SK-N-SH (cell line): ENCODE data around the gene RASSF1. TPM values are rescaled to one million over a fixed set of nuclear protein-coding genes. Genes with fewer than 3 reads are reported as not detected.
A peak's percentile ranks its signal among the peaks of the same experiment; 100 is the strongest.

Experiments
- CTCF ChIA-PET: fragments of 300-600, 350-600 bp; formaldehyde crosslinking; extraction: SDS; loops from one replicate; lab custom pipeline; 2021; lab: Yijun Ruan, JAX
- POLR2A ChIA-PET: fragments of 350-600 bp; sonication (Branson Sonifier 250); formaldehyde crosslinking; extraction: SDS; loops from one replicate; lab custom pipeline; 2020; ENCODE audit warnings: antibody characterized with exemption, inconsistent platforms; lab: Yijun Ruan, JAX
- DNase-seq: peaks from one replicate; pipeline ENCODE4 v3.0.0; 2012
- H2AFZ ChIP-seq: fragments of 200-600 bp; sonication (generic); 2 replicates; pipeline ENCODE4 v1.8.1; 2016; ENCODE audit warnings: antibody characterized with exemption, mild to moderate bottlenecking, low read depth
- H3F3A ChIP-seq: fragments of 200-600 bp; sonication (generic); replicated peaks from 2 replicates; pipeline ENCODE3; 2016; ENCODE audit warnings: antibody characterized with exemption, mild to moderate bottlenecking; ENCODE audit not compliant: insufficient read depth
- H3K27ac ChIP-seq, 2 experiments: fragments of 200-500 bp in 1 of 2; fragments of 200-600 bp in 1 of 2; sonication (Bioruptor generic) in 1 of 2; sonication (generic), shearing (Covaris generic) in 1 of 2; 2 replicates each; pipeline versions ENCODE4 v1.5.1 to v1.6.1; 2014 to 2016; ENCODE audit warnings: low read depth in 2 of 2, inconsistent platforms in 1 of 2, low read length in 1 of 2, mild to moderate bottlenecking in 1 of 2, mixed read lengths in 1 of 2
- H3K27me3 ChIP-seq: fragments of 200-600 bp; sonication (generic), shearing (Covaris generic); 2 replicates; pipeline ENCODE4 v1.6.1; 2016; ENCODE audit warnings: mixed run types; ENCODE audit not compliant: insufficient read depth
- H3K36me3 ChIP-seq, 2 experiments: fragments of 200-500 bp in 1 of 2; fragments of 200-600 bp in 1 of 2; sonication (Bioruptor generic) in 1 of 2; sonication (generic) in 1 of 2; replicated peaks in 1 of 2; 2 replicates each; pipeline versions ENCODE3 to v1.5.1; 2014 to 2016; ENCODE audit warnings: low read length in 1 of 2, mild to moderate bottlenecking in 1 of 2; ENCODE audit not compliant: insufficient read depth in 2 of 2, control insufficient read depth in 1 of 2
- H3K4me1 ChIP-seq, 2 experiments: fragments of 200-500 bp in 1 of 2; fragments of 200-600 bp in 1 of 2; sonication (Bioruptor generic) in 1 of 2; sonication (generic), shearing (Covaris generic) in 1 of 2; 2 replicates each; pipeline versions ENCODE4 v1.5.1 to v1.6.1; 2014 to 2016; ENCODE audit warnings: low read depth in 1 of 2, low read length in 1 of 2, mixed run types in 1 of 2; ENCODE audit not compliant: insufficient read depth in 2 of 2, control insufficient read depth in 1 of 2
- H3K4me2 ChIP-seq: fragments of 200-600 bp; sonication (generic), shearing (Covaris generic); 2 replicates; pipeline ENCODE4 v1.6.1; 2017; ENCODE audit warnings: mixed run types
- H3K4me3 ChIP-seq, 2 experiments: fragments of 200-500 bp in 1 of 2; fragments of 200-600 bp in 1 of 2; sonication (Bioruptor generic) in 1 of 2; sonication (generic), shearing (Covaris generic) in 1 of 2; 2 replicates each; pipeline versions ENCODE4 v1.5.1 to v1.8.1; 2014 to 2016; ENCODE audit warnings: low read depth in 2 of 2, inconsistent platforms in 1 of 2, low read length in 1 of 2, mild to moderate bottlenecking in 1 of 2, mixed read lengths in 1 of 2, moderate library complexity in 1 of 2
- H3K79me2 ChIP-seq: fragments of 200-600 bp; sonication (generic); 2 replicates; pipeline ENCODE4 v1.8.1; 2017; ENCODE audit warnings: mild to moderate bottlenecking; ENCODE audit not compliant: insufficient read depth
- H3K9ac ChIP-seq: fragments of 200-600 bp; sonication (generic); 2 replicates; pipeline ENCODE4 v1.6.1; 2017; ENCODE audit warnings: mixed run types
- H3K9me2 ChIP-seq: fragments of 200-600 bp; sonication (generic); 2 replicates; pipeline ENCODE4 v1.6.1; 2017; ENCODE audit warnings: mixed run types
- H3K9me3 ChIP-seq: fragments of 200-600 bp; sonication (generic); 2 replicates; pipeline ENCODE4 v1.6.1; 2017; ENCODE audit warnings: mixed run types, mild to moderate bottlenecking, moderate library complexity
- H4K20me1 ChIP-seq: fragments of 200-600 bp; sonication (generic); 2 replicates; pipeline ENCODE4 v1.6.1; 2017; ENCODE audit warnings: mild to moderate bottlenecking, mixed run types; ENCODE audit not compliant: insufficient read depth
- CHD2 ChIP-seq: fragments of 150-350 bp; IDR thresholded peaks from 2 replicates; pipeline ENCODE4 v1.6.1; 2018; ENCODE audit warnings: low read length; ENCODE audit not compliant: partially characterized antibody
- EP300 ChIP-seq, 2 experiments: IDR thresholded peaks; 2 replicates each; pipeline versions ENCODE4 v1.4.0 to v1.6.1; 2012; ENCODE audit warnings: borderline replicate concordance in 1 of 2, low read depth in 1 of 2, low read length in 1 of 2
- FOSL2 ChIP-seq: IDR thresholded peaks from 2 replicates; pipeline ENCODE4 v1.4.0; 2012; ENCODE audit warnings: low read depth, mild to moderate bottlenecking, moderate library complexity, borderline replicate concordance
- FOXJ3 ChIP-seq: sonication (generic); formaldehyde crosslinking; IDR thresholded peaks from 2 replicates; pipeline ENCODE4 v1.5.1; 2020; ENCODE audit warnings: mild to moderate bottlenecking, missing genetic modification reagents
- GABPA ChIP-seq: IDR thresholded peaks from 2 replicates; pipeline ENCODE4 v1.4.0; 2012; ENCODE audit warnings: low read depth, mild to moderate bottlenecking
- GATA2 ChIP-seq: sonication (generic); formaldehyde crosslinking; IDR thresholded peaks from 2 replicates; pipeline ENCODE4 v1.5.0; 2020; ENCODE audit warnings: mild to moderate bottlenecking, missing genetic modification reagents
- MAX ChIP-seq: IDR thresholded peaks from 2 replicates; pipeline ENCODE4 v1.4.0; 2012; ENCODE audit warnings: low read depth
- MEF2A ChIP-seq: IDR thresholded peaks from 2 replicates; pipeline ENCODE4 v1.4.0; 2012; ENCODE audit warnings: low read depth, borderline replicate concordance
- MXI1 ChIP-seq: IDR thresholded peaks from 2 replicates; pipeline ENCODE4 v1.6.1; 2012; ENCODE audit warnings: mild to moderate bottlenecking, low read depth, low read length, improper control_type of control experiment
- NFIC ChIP-seq: IDR thresholded peaks from 2 replicates; pipeline ENCODE4 v1.4.0; 2012; ENCODE audit warnings: borderline replicate concordance
- NRF1 ChIP-seq: IDR thresholded peaks from 2 replicates; pipeline ENCODE4 v1.6.1; 2012; ENCODE audit warnings: low read depth, mild to moderate bottlenecking, low read length
- PBX3 ChIP-seq: IDR thresholded peaks from 2 replicates; pipeline ENCODE4; 2012
- RAD21 ChIP-seq: IDR thresholded peaks from 2 replicates; pipeline ENCODE4 v1.6.1; 2012; ENCODE audit warnings: mild to moderate bottlenecking, low read length
- RFX5 ChIP-seq: IDR thresholded peaks from 2 replicates; pipeline ENCODE4 v1.6.1; 2012; ENCODE audit warnings: mild to moderate bottlenecking, improper control_type of control experiment, low read length
- SMC3 ChIP-seq: IDR thresholded peaks from 2 replicates; pipeline ENCODE4 v1.6.1; 2012; ENCODE audit warnings: low read depth, low read length, improper control_type of control experiment
- TAF1 ChIP-seq: IDR thresholded peaks from 2 replicates; pipeline ENCODE4 v1.6.1; 2012; ENCODE audit warnings: low read depth, mild to moderate bottlenecking, low read length, moderate library complexity, borderline replicate concordance
- TCF12 ChIP-seq: IDR thresholded peaks from 2 replicates; pipeline ENCODE4 v1.4.0; 2012
- USF1 ChIP-seq: IDR thresholded peaks from 2 replicates; pipeline ENCODE4 v1.4.0; 2012; ENCODE audit warnings: low read depth, borderline replicate concordance
- YY1 ChIP-seq: IDR thresholded peaks from 2 replicates; pipeline ENCODE4 v1.4.0; 2012; ENCODE audit warnings: low read depth, mild to moderate bottlenecking
- ZBTB33 ChIP-seq: IDR thresholded peaks from 2 replicates; pipeline ENCODE4 v1.4.0; 2012; ENCODE audit warnings: low read depth, borderline replicate concordance
- WGBS: methylation state at CpG from one replicate; pipeline ENCODE4 v1.1.6; 2017; ENCODE audit warnings: low lambda C conversion rate; 5-methylcytosine and 5-hydroxymethylcytosine counted together
- polyA plus RNA-seq, 3 experiments: library from polyadenylated mRNA; depleted of rRNA; stranded (reverse); fragments of >200 nt; gene quantifications; 2 replicates each; pipeline ENCODE4 v1.2.3, GENCODE V29; 2012

The RASSF1 gene
- polyA plus RNA-seq, 1 of the 3 experiments (the other 2 are of a cell fraction): 28.1 TPM

GRCh38 chr3:50359760-50360110 is 19.1 kb upstream of the RASSF1 start:
- DNase-seq: no peak
- peak overlapping the region; percentile 77 to 95; a peak in 3 of 4 replicates for H3K4me3 ChIP-seq
- TF ChIP-seq TCF12: no peak
- TF ChIP-seq MEF2A: no peak
- TF ChIP-seq PBX3: no peak
- TF ChIP-seq RAD21: no peak
- TF ChIP-seq GATA2 (CRISPR knock-in tag): no peak
- TF ChIP-seq CHD2: no peak
- no peak for TF ChIP-seq YY1
- no peak for TF ChIP-seq ZBTB33
- TF ChIP-seq NFIC: no peak
- no peak for TF ChIP-seq MXI1
- TF ChIP-seq, all 33 proteins: peak for 0
- H2AFZ ChIP-seq: peak overlapping the region; percentile 92
- no peaks in the 10 kb centered on the region for H3F3A ChIP-seq
- peaks cover 8 to 49% of the 10 kb centered on the region in 2 experiments; a peak in 2 of 4 replicates for H3K4me1 ChIP-seq
- WGBS: 25% methylated on average over 8 of the region's 8 CpGs
- no peaks in the 10 kb centered on the region for H3K9me2 ChIP-seq
- peaks cover 18 to 28% of the 10 kb centered on the region in 2 experiments for H3K36me3 ChIP-seq
- no peaks in the 10 kb centered on the region for H3K9me3 ChIP-seq
- H3K79me2 ChIP-seq: peaks cover 46% of the 10 kb centered on the region
- ChIA-PET POLR2A (interaction anchor here (0.9 to 1.6 kb wide), 4 partner anchors 8 to 71 kb away, joined by 3 to 11 read pairs (median 4); partner anchors contain the start of genes CYB561D2 and NPRL2), CTCF (interaction anchor here (0.8 to 0.9 kb wide), 2 partner anchors 29 to 31 kb away, joined by 3 read pairs; no protein-coding TSS in a partner anchor)
- H3K27me3 ChIP-seq: no peaks in the 10 kb centered on the region
- peak overlapping the region; percentile 94 for H3K4me2 ChIP-seq
- H4K20me1 ChIP-seq: peaks cover 40% of the 10 kb centered on the region
- H3K9ac ChIP-seq: no peak overlapping the region
- H3K27ac ChIP-seq: peak overlapping the region in 1 of 2 experiments; percentile 76; a peak in 2 of 4 replicates

- CTCF ChIA-PET: interaction anchor here (0.8 to 0.9 kb wide), 2 partner anchors 30 to 31 kb away, joined by 3 read pairs; no protein-coding TSS in a partner anchor
- peak within 1 kb of the TSS; percentile 77 to 95 for H3K4me3 ChIP-seq
- peak; percentile 91 for TF ChIP-seq GABPA
- peak; percentile 47; the same call in 1 of the 2 replicates for TF ChIP-seq USF1
- TF ChIP-seq FOSL2: no peak
- TF ChIP-seq EP300 (IDR thresholded peaks at IDR 0.05; ENCODE audit: borderline replicate concordance in 1 of 2, low read depth in 1 of 2, low read length in 1 of 2): no peak; a peak in 1 of 4 replicates
- TF ChIP-seq SMC3: no peak
- peak; percentile 65; the same call in 1 of the 2 replicates for TF ChIP-seq ZBTB33
- TF ChIP-seq NRF1: peak; percentile 92
- peak; percentile 62 for TF ChIP-seq TAF1
- peak; percentile 32; the same call in 1 of the 2 replicates for TF ChIP-seq MXI1
- peak; percentile 38 for TF ChIP-seq MAX
- TF ChIP-seq YY1: no peak
- TF ChIP-seq RFX5: no peak
- peak; percentile 84 for TF ChIP-seq FOXJ3 (CRISPR knock-in tag)
Measured at GRCh38 chr3:50358911-50359759, 18.5 kb upstream of the RASSF1 start, which contains the start of gene TMEM115. TMEM115 (minus strand) TSS chr3:50359521; CDS start chr3:50359063, 458 bp downstream.

More at GRCh38 chr3:50358911-50359759, 18.5 kb upstream of the RASSF1 start, which contains the start of gene TMEM115:
- no peaks in the 10 kb centered on the region for H3K27me3 ChIP-seq
- peaks cover 8 to 49% of the 10 kb centered on the region in 2 experiments; a peak in 2 of 4 replicates for H3K4me1 ChIP-seq
- peak; percentile 98 for DNase-seq
- no peaks in the 10 kb centered on the region for H3K9me3 ChIP-seq
- POLR2A ChIA-PET: interaction anchor here (0.6 to 1.6 kb wide), 9 partner anchors 8 to 1609 kb away, joined by 3 to 11 read pairs (median 3); partner anchors contain the start of genes CYB561D2 and NPRL2
- H3K4me2 ChIP-seq: peak within 1 kb of the TSS; percentile 94
- no peaks in the 10 kb centered on the region for H3K9me2 ChIP-seq
- peaks cover 18 to 34% of the 10 kb centered on the region in 2 experiments for H3K36me3 ChIP-seq
- WGBS: 3% methylated on average over 20 of the region's 64 CpGs
- peak within 1 kb of the TSS; percentile 92 for H2AFZ ChIP-seq
- peaks cover 52% of the 10 kb centered on the region for H3K79me2 ChIP-seq
- peak within 1 kb of the TSS; percentile 87 for H3K9ac ChIP-seq
- no peaks in the 10 kb centered on the region for H3F3A ChIP-seq
- H3K27ac ChIP-seq: peak within 1 kb of the TSS; percentile 60 to 84; a peak in 3 of 4 replicates
- peaks cover 45% of the 10 kb centered on the region for H4K20me1 ChIP-seq
